HL-60 (cell line): ENCODE data around the gene USP32.
"Not testable (repeated sequence)": the region's sequence is repeated elsewhere in the genome, so short reads cannot be mapped to it uniquely, and the experiment has no call there.

Experiments
- CTCF ChIP-seq: IDR thresholded peaks from one replicate; pipeline ENCODE4 v1.5.1; 2011; ENCODE audit warnings: low read length, control low read depth, inconsistent platforms; ENCODE audit not compliant: insufficient read depth
- POLR2AphosphoS5 ChIP-seq: IDR thresholded peaks from 2 replicates; pipeline ENCODE4 v1.6.1; 2012; ENCODE audit warnings: low read depth
- REST ChIP-seq: IDR thresholded peaks from 2 replicates; pipeline ENCODE4 v1.6.1; 2012; ENCODE audit warnings: low read depth; ENCODE audit not compliant: insufficient replicate concordance
- SPI1 ChIP-seq: IDR thresholded peaks from 2 replicates; pipeline ENCODE4 v1.6.1; 2012; ENCODE audit warnings: low read depth, mild to moderate bottlenecking, borderline replicate concordance

- not testable (repeated sequence) for TF ChIP-seq CTCF, POLR2AphosphoS5, REST, SPI1
Observed at GRCh38 chr17:60333072-60333471, 58.9 kb downstream of the USP32 start.
